Left ventricle myocardium inferior (tissue), 1 donor: ENCODE results near the gene AGAP1. TPM values are rescaled to one million over a fixed set of nuclear protein-coding genes. Genes with fewer than 3 reads are reported as not detected.

Source experiments
- DNase-seq: peaks from one replicate; pipeline ENCODE4 v3.0.0-alpha.2; 2020
- H3K27ac ChIP-seq: fragments of 200-600 bp; replicated peaks from 2 replicates; pipeline ENCODE4 v1.8.0; 2021
- H3K27me3 ChIP-seq: fragments of 200-600 bp; 2 replicates; pipeline ENCODE4 v1.8.0; 2021; ENCODE audit warnings: low read depth
- H3K36me3 ChIP-seq: fragments of 200-600 bp; 2 replicates; pipeline ENCODE4 v1.8.0; 2021
- H3K4me1 ChIP-seq: fragments of 200-600 bp; 2 replicates; pipeline ENCODE4 v1.8.0; 2021
- H3K4me3 ChIP-seq: fragments of 200-600 bp; 2 replicates; pipeline ENCODE4 v1.8.0; 2021; ENCODE audit warnings: mild to moderate bottlenecking, moderate library complexity
- H3K9me3 ChIP-seq: fragments of 200-600 bp; replicated peaks from 2 replicates; pipeline ENCODE4 v1.8.0; 2021
- intact Hi-C: fragments of 100-400 bp; cut with micrococcal nuclease; formaldehyde crosslinking; loops from one replicate; pipeline ENCODE4 v1.11.0; 2022
- total RNA-seq: library from RNA; stranded (reverse); fragmentation: NEBNext Ultra II Directional; extraction: Animal tissue kit (Norgen Biotek cat#: 25700); gene quantifications from one replicate; pipeline ENCODE4 v1.2.1, GENCODE V29; 2021
- TF ChIP-seq, protein P1 (sequence below): fragments of 200-600 bp; IDR thresholded peaks from 2 replicates; pipeline ENCODE4 v1.8.0; 2021; ENCODE audit warnings: antibody characterized with exemption, mild to moderate bottlenecking, borderline replicate concordance
- donor health status: DM: no; HTN: yes; CAD: no; lungs with severe emphysema.

Gene AGAP1
- total RNA-seq, 1 donor from 2014 or later = 18.1 TPM

DNA sequence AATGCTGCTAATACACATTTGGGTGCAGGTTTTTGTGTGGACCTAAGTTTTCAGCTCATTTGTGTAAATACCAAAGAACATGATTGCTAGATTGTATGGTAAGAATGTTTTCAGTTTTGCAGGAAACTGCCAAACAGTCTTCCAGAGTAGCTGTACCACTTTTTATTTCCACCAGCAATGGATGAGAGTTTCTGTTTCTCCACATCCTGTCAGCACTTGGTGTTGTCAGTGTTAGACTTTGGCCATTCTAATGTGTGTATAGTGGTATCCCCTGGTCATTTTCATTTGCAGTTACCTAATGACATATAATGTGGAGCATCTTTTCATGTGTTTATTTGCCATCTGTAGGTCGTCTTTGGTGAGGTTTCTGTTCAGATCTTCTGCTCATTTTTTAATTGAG, 337.9 kb downstream of the AGAP1 start:
- Histone ChIP-seq H3K27me3 (no peaks in the 10 kb centered on the region), H3K36me3 (peaks cover 9% of the 10 kb centered on the region), H3K4me1 (no peaks in the 10 kb centered on the region), H3K27ac (no peak overlapping the region), H3K9me3 (peaks cover 4% of the 10 kb centered on the region), H3K4me3 (no peak overlapping the region)
- TF ChIP-seq, protein P1, sequence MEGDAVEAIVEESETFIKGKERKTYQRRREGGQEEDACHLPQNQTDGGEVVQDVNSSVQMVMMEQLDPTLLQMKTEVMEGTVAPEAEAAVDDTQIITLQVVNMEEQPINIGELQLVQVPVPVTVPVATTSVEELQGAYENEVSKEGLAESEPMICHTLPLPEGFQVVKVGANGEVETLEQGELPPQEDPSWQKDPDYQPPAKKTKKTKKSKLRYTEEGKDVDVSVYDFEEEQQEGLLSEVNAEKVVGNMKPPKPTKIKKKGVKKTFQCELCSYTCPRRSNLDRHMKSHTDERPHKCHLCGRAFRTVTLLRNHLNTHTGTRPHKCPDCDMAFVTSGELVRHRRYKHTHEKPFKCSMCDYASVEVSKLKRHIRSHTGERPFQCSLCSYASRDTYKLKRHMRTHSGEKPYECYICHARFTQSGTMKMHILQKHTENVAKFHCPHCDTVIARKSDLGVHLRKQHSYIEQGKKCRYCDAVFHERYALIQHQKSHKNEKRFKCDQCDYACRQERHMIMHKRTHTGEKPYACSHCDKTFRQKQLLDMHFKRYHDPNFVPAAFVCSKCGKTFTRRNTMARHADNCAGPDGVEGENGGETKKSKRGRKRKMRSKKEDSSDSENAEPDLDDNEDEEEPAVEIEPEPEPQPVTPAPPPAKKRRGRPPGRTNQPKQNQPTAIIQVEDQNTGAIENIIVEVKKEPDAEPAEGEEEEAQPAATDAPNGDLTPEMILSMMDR = no peak
- intact Hi-C loops = no loop called here
- no peak for DNase-seq

DNA sequence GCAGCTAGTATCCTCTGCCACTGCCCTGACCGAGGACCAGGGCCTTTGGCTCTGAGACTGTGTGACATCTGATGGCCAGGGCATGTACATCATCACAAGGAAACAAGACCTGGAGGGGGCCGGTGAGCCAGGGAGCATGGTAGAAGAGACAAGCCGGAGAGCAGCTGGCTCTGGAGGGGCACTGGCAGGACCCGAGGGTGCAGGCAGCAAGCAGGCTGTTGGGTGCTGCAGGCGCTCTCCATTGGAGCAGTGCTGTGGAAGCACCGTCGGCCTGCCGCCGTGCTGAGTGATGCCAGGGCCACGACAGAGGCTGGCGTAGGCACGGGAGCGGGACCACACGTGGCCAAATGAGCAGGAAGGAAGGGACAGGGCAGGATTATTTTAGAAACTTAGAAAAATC, 339.1 kb downstream of the AGAP1 start:
- TF ChIP-seq, protein P1 = no peak
- Histone ChIP-seq H3K4me3 (no peak overlapping the region), H3K4me1 (no peaks in the 10 kb centered on the region), H3K9me3 (peaks cover 4% of the 10 kb centered on the region), H3K36me3 (no peaks in the 10 kb centered on the region), H3K27me3 (no peaks in the 10 kb centered on the region), H3K27ac (no peak overlapping the region)
- intact Hi-C loops = no loop called here
- no peak for DNase-seq

DNA sequence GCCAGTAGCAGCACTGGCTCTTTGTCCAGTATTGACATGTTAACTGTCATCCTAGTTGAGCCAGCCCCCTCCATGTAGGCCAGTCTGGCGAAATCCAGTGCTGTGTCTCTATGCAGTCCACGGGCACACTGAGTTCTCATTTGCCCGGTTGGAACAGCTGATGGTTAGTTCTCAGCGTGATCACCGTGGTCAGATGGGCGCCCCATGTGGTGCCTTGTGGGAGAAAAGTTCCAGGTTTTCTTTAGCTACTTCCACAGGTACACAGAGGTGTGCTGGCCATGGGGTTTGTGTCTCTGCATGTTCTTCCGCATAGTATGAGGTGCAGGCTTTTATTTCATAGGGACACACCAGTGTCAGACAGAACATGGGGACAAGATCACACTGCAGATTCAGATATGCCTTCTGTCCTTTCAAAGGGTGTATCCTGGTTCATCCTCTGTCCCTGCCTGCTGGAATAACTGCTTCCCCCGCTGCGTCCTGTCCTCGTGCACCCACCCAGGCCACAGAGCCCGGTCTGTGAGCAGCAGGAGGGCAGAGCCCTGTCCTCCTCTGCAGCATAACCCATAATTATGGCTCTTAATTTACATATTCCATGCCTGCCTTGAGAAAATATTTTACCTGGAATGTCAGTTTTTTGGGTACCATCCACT, 340.3 kb downstream of the AGAP1 start:
- no peaks in the 10 kb centered on the region for H3K36me3 ChIP-seq
- TF ChIP-seq, protein P1 = no peak
- no peak overlapping the region for H3K4me3 ChIP-seq
- no peaks in the 10 kb centered on the region for H3K4me1 ChIP-seq
- no peaks in the 10 kb centered on the region for H3K27me3 ChIP-seq
- no peak overlapping the region for H3K27ac ChIP-seq
- DNase-seq = no peak
- intact Hi-C loops = no loop called here
- H3K9me3 ChIP-seq = peaks cover 4% of the 10 kb centered on the region

DNA sequence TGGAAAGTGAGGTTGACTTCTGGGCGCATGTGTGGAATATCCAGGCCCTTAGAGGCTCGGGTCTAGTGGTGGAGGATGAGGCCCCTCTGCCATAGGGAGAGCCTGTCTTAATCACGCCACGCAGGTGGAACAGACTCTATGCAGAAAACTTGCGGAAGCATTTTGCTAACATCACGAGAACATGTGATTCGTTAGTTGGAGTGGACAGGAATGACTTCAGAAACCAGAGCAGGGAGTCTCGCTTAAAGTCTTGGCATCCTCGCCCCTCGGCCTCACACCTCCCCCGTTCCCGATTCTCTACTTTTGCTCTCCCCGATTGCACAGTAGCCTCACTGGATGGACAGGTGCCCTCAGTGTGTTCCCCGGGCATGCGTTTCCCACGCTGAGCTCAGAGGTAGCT, 340.9 kb downstream of the AGAP1 start:
- intact Hi-C loops = no loop called here
- no peak for DNase-seq
- Histone ChIP-seq H3K27ac (no peak overlapping the region), H3K36me3 (no peaks in the 10 kb centered on the region), H3K4me1 (no peaks in the 10 kb centered on the region), H3K9me3 (peaks cover 4% of the 10 kb centered on the region), H3K4me3 (no peak overlapping the region), H3K27me3 (no peaks in the 10 kb centered on the region)
- TF ChIP-seq, protein P1 = no peak

DNA sequence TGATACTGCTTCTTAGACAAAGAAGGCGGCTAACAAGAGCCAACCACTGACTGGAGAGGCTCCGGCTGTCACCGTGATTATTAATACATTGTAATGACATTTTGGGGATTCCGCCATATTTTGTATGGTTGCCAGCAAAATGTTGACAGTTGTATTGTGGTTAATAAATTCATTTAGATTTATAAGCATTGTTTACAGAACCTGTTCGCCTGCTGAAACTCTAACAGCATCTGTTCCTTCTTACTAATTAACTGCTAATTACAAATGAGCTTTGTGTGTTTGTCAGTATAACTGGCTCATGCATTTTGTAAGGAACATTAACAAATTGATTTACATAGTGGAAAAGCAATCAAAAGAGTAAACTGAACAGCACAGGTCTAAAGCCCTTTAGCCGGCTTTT, 342.0 kb downstream of the AGAP1 start:
- no peak for DNase-seq
- Histone ChIP-seq H3K4me3 (no peak overlapping the region), H3K9me3 (peaks cover 4% of the 10 kb centered on the region), H3K4me1 (no peaks in the 10 kb centered on the region), H3K36me3 (no peaks in the 10 kb centered on the region), H3K27ac (no peak overlapping the region), H3K27me3 (no peaks in the 10 kb centered on the region)
- intact Hi-C loops = no loop called here
- TF ChIP-seq, protein P1 = no peak

DNA sequence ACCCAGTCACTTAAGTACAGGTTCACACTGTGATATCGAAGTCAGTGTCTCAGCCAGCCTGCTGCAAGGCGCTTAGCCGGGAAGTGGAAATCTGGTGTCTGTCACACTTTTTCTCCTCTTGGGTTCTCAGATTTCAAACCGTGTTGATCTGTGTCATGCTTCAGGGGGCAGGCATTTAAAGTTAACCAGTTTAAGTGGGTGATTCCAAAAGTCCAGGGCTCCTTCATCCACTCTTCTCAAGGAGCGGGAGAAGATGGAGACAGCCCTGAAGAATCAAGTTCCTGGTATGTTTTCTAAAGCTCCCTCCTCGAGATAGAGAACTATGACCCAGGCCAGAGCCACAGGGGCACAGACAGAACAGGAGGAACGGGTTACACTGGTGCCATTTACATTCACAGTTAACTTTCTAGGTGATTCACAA, 342.7 kb downstream of the AGAP1 start:
- TF ChIP-seq, protein P1 = no peak
- Histone ChIP-seq H3K9me3 (peaks cover 1% of the 10 kb centered on the region), H3K27me3 (no peaks in the 10 kb centered on the region), H3K4me1 (no peaks in the 10 kb centered on the region), H3K27ac (no peak overlapping the region), H3K4me3 (no peak overlapping the region), H3K36me3 (no peaks in the 10 kb centered on the region)
- no peak for DNase-seq
- intact Hi-C loops = no loop called here
